HepG2 (cell line): ENCODE measurements around the gene GNL3. TPM values are rescaled to one million over a fixed set of nuclear protein-coding genes. Genes with fewer than 3 reads are reported as not detected.

Experiments used
- ATF1 ChIP-seq: IDR thresholded peaks from 2 replicates; pipeline ENCODE4 v1.6.1; 2016; ENCODE audit warnings: mild to moderate bottlenecking, control low read depth
- ERF ChIP-seq: IDR thresholded peaks from 2 replicates; pipeline ENCODE4 v1.6.1; 2018; ENCODE audit warnings: missing biosample characterization, missing genetic modification reagents
- ETV6 ChIP-seq: sonication (generic); formaldehyde crosslinking; conservative IDR thresholded peaks from 2 replicates; pipeline ENCODE4 v1.4.0; 2020; ENCODE audit warnings: missing genetic modification reagents
- FOXA3 ChIP-seq: IDR thresholded peaks from 2 replicates; pipeline ENCODE4 v1.6.1; 2016; ENCODE audit warnings: missing genetic modification reagents, missing compliant biosample characterization
- FOXK2 ChIP-seq: fragments of 450-650 bp; IDR thresholded peaks from 2 replicates; pipeline ENCODE4 v1.6.1; 2016
- FOXO1 ChIP-seq: sonication (generic); formaldehyde crosslinking; IDR thresholded peaks from 2 replicates; pipeline ENCODE4 v1.4.0; 2020; ENCODE audit warnings: missing genetic modification reagents
- ISL2 ChIP-seq: sonication (generic); formaldehyde crosslinking; IDR thresholded peaks from 2 replicates; pipeline ENCODE4 v1.5.0; 2020; ENCODE audit warnings: missing genetic modification reagents
- ONECUT2 ChIP-seq: sonication (generic); formaldehyde crosslinking; IDR thresholded peaks from 2 replicates; pipeline ENCODE4 v1.4.0; 2020; ENCODE audit warnings: missing genetic modification reagents
- PHF21A ChIP-seq: sonication (generic); formaldehyde crosslinking; IDR thresholded peaks from 2 replicates; pipeline ENCODE4 v1.5.0; 2020; ENCODE audit warnings: mild to moderate bottlenecking, missing genetic modification reagents
- PPARG ChIP-seq: conservative IDR thresholded peaks from 2 replicates; pipeline ENCODE4 v1.6.1; 2016; ENCODE audit warnings: missing biosample characterization, missing genetic modification reagents
- SMC3 ChIP-seq: IDR thresholded peaks from 2 replicates; pipeline ENCODE4 v1.6.1; 2011; ENCODE audit warnings: low read length, improper control_type of control experiment
- SP2 ChIP-seq: sonication (generic); formaldehyde crosslinking; IDR thresholded peaks from 2 replicates; pipeline ENCODE4 v1.5.1; 2020; ENCODE audit warnings: mild to moderate bottlenecking, missing genetic modification reagents
- SRSF4 ChIP-seq: fragments of 200-400 bp; formaldehyde crosslinking; IDR thresholded peaks from one replicate; pipeline ENCODE4 v1.6.1; 2018; ENCODE audit warnings: mild to moderate bottlenecking, low read depth, low read length, moderate library complexity; ENCODE audit not compliant: poor library complexity, severe bottlenecking
- TEAD3 ChIP-seq: optimal IDR thresholded peaks from 2 replicates; pipeline ENCODE3; 2016; ENCODE audit warnings: borderline replicate concordance
- THAP11 ChIP-seq: IDR thresholded peaks from 2 replicates; pipeline ENCODE4 v1.6.1; 2016; ENCODE audit warnings: missing biosample characterization, missing genetic modification reagents
- ZMYM4 ChIP-seq: sonication (generic); formaldehyde crosslinking; IDR thresholded peaks from 2 replicates; pipeline ENCODE4 v1.8.1; 2023; ENCODE audit warnings: mild to moderate bottlenecking, missing genetic modification reagents
- ZNF331 ChIP-seq: sonication (generic); formaldehyde crosslinking; IDR thresholded peaks from 2 replicates; pipeline ENCODE4 v1.4.0; 2020; ENCODE audit warnings: missing genetic modification reagents
- ZNF430 ChIP-seq: sonication (generic); formaldehyde crosslinking; IDR thresholded peaks from 2 replicates; pipeline ENCODE4 v1.9.0; 2021; ENCODE audit warnings: mild to moderate bottlenecking, missing genetic modification reagents
- ZNF766 ChIP-seq: sonication (generic); formaldehyde crosslinking; IDR thresholded peaks from 2 replicates; pipeline ENCODE4 v1.5.0; 2020; ENCODE audit warnings: missing genetic modification reagents, borderline replicate concordance
- ZSCAN29 ChIP-seq: sonication (generic); formaldehyde crosslinking; conservative IDR thresholded peaks from 2 replicates; pipeline ENCODE4 v1.4.0; 2020; ENCODE audit warnings: mild to moderate bottlenecking, missing genetic modification reagents
- ZSCAN9 ChIP-seq: IDR thresholded peaks from 2 replicates; pipeline ENCODE4 v1.6.1; 2016; ENCODE audit warnings: borderline replicate concordance
- polyA plus RNA-seq, 8 experiments: library from polyadenylated mRNA; depleted of rRNA in 3 of 8; stranded (reverse) in 7 of 8; unstranded in 1 of 8; fragments of >200 nt; fragmentation: Illumina TruSeq in 4 of 8; extraction: Trizol in 4 of 8; gene quantifications; 2 replicates each; pipeline versions ENCODE4 v1.2.1 to v1.2.3, GENCODE V29; 2011 to 2016; ENCODE audit warnings: low read depth in 4 of 8, missing spikeins in 1 of 8, mixed read lengths in 1 of 8; ENCODE audit not compliant: insufficient read depth in 1 of 8
- total RNA-seq, 5 experiments: library from RNA; depleted of rRNA; stranded (reverse); fragments of >200 nt; fragmentation: Illumina TruSeq; extraction: Trizol; gene quantifications; 2 replicates each; pipeline ENCODE4 v1.2.3, GENCODE V29; 2016; ENCODE audit warnings: low read depth in 1 of 5
- TF ChIP-seq, protein P1 (sequence below): sonication (generic); formaldehyde crosslinking; IDR thresholded peaks from 2 replicates; pipeline ENCODE4 v1.4.0; 2020; ENCODE audit warnings: low read depth, missing genetic modification reagents
- TF ChIP-seq, protein P2 (sequence below): sonication (generic); formaldehyde crosslinking; IDR thresholded peaks from 2 replicates; pipeline ENCODE4 v1.8.0; 2022; ENCODE audit warnings: missing genetic modification reagents, mild to moderate bottlenecking, inconsistent platforms, borderline replicate concordance
- TF ChIP-seq, protein P3 (sequence below): sonication (generic); formaldehyde crosslinking; IDR thresholded peaks from 2 replicates; pipeline ENCODE4 v1.9.0; 2022; ENCODE audit warnings: missing genetic modification reagents, mild to moderate bottlenecking, borderline replicate concordance
- TF ChIP-seq, protein P4 (sequence below): sonication (generic); formaldehyde crosslinking; IDR thresholded peaks from 2 replicates; pipeline ENCODE4 v1.4.0; 2020; ENCODE audit warnings: missing genetic modification reagents

GNL3 gene
- total and polyA plus RNA-seq, 2 of the 13 experiments (the other 11 are each of a cell fraction or from before 2014, with no cell fraction given): 129 to 257 TPM

DNA sequence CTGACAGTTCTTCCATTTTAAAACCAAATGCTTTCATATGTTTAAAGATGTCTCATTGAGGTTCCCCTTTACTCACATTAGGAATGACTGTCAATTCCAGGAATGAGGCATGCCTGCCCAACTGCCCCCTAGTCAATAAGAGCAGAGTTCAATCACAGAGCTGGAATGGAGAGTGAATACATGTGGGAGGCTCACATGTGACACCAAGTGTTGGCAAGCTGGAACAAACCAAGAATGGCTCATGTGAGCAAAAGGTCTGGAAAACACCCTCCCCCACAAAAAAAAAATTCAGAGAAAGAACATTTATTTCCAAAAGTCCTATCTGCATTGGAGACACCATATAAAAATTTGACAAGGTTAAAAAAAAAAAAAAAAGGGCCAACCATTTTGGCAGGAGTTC lies 3.8 kb upstream of the GNL3 start (continued):
- TF ChIP-seq PHF21A (CRISPR knock-in tag) (peak; percentile 45; the same call in 1 of the 2 replicates), FOXO1 (CRISPR knock-in tag) (peak; percentile 60; the same call in 1 of the 2 replicates), ZNF430 (CRISPR knock-in tag) (0 out of 2 replicates have a peak, but pooled peaks have one; percentile 40), ZNF766 (CRISPR knock-in tag) (no peak), SRSF4 (no peak), TEAD3 (CRISPR knock-in tag) (peak; percentile 94), ZSCAN9 (CRISPR knock-in tag) (peak; percentile 47; the same call in 1 of the 2 replicates), FOXK2 (peak; percentile 43), ERF (peak; percentile 64; the same call in 1 of the 2 replicates), ZMYM4 (CRISPR knock-in tag) (peak; percentile 51; the same call in 1 of the 2 replicates), THAP11 (CRISPR knock-in tag) (peak; percentile 43), SP2 (CRISPR knock-in tag) (no peak), FOXA3 (peak; percentile 81), SMC3 (peak; percentile 56; the same call in 1 of the 2 replicates), ATF1 (peak; percentile 59), ISL2 (CRISPR knock-in tag) (0 out of 2 replicates have a peak, but pooled peaks have one; percentile 25), ZSCAN29 (no peak), ETV6 (no peak), ZNF331 (peak; percentile 73; the same call in 1 of the 2 replicates), ONECUT2 (peak; percentile 57; the same call in 1 of the 2 replicates), PPARG (CRISPR knock-in tag) (peak; percentile 91)
- TF ChIP-seq, protein P1, sequence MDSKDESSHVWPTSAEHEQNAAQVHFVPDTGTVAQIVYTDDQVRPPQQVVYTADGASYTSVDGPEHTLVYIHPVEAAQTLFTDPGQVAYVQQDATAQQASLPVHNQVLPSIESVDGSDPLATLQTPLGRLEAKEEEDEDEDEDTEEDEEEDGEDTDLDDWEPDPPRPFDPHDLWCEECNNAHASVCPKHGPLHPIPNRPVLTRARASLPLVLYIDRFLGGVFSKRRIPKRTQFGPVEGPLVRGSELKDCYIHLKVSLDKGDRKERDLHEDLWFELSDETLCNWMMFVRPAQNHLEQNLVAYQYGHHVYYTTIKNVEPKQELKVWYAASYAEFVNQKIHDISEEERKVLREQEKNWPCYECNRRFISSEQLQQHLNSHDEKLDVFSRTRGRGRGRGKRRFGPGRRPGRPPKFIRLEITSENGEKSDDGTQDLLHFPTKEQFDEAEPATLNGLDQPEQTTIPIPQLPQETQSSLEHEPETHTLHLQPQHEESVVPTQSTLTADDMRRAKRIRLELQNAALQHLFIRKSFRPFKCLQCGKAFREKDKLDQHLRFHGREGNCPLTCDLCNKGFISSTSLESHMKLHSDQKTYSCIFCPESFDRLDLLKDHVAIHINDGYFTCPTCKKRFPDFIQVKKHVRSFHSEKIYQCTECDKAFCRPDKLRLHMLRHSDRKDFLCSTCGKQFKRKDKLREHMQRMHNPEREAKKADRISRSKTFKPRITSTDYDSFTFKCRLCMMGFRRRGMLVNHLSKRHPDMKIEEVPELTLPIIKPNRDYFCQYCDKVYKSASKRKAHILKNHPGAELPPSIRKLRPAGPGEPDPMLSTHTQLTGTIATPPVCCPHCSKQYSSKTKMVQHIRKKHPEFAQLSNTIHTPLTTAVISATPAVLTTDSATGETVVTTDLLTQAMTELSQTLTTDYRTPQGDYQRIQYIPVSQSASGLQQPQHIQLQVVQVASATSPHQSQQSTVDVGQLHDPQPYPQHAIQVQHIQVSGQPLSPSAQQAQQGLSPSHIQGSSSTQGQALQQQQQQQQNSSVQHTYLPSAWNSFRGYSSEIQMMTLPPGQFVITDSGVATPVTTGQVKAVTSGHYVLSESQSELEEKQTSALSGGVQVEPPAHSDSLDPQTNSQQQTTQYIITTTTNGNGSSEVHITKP (CRISPR knock-in tag): peak; percentile 76; the same call in 1 of the 2 replicates
- TF ChIP-seq, protein P2, sequence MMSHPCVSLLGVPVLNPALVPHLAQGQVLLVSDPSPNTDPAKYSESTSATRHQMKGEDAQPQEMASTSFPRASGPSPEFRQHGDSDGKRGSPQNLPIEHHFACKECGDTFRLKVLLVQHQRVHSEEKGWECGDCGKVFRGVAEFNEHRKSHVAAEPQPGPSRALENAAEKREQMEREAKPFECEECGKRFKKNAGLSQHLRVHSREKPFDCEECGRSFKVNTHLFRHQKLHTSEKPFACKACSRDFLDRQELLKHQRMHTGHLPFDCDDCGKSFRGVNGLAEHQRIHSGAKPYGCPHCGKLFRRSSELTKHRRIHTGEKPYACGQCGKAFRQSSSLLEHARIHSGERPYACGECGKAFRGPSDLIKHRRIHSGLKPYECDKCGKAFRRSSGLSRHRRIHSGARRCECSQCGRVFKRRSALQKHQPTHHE (CRISPR knock-in tag): no peak
- TF ChIP-seq, protein P3, sequence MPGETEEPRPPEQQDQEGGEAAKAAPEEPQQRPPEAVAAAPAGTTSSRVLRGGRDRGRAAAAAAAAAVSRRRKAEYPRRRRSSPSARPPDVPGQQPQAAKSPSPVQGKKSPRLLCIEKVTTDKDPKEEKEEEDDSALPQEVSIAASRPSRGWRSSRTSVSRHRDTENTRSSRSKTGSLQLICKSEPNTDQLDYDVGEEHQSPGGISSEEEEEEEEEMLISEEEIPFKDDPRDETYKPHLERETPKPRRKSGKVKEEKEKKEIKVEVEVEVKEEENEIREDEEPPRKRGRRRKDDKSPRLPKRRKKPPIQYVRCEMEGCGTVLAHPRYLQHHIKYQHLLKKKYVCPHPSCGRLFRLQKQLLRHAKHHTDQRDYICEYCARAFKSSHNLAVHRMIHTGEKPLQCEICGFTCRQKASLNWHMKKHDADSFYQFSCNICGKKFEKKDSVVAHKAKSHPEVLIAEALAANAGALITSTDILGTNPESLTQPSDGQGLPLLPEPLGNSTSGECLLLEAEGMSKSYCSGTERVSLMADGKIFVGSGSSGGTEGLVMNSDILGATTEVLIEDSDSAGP (CRISPR knock-in tag): no peak
- TF ChIP-seq, protein P4, sequence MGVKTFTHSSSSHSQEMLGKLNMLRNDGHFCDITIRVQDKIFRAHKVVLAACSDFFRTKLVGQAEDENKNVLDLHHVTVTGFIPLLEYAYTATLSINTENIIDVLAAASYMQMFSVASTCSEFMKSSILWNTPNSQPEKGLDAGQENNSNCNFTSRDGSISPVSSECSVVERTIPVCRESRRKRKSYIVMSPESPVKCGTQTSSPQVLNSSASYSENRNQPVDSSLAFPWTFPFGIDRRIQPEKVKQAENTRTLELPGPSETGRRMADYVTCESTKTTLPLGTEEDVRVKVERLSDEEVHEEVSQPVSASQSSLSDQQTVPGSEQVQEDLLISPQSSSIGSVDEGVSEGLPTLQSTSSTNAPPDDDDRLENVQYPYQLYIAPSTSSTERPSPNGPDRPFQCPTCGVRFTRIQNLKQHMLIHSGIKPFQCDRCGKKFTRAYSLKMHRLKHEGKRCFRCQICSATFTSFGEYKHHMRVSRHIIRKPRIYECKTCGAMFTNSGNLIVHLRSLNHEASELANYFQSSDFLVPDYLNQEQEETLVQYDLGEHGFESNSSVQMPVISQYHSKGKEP (CRISPR knock-in tag): no peak
